Large intestine (tissue), 3 donors: Measurements from ENCODE around the gene PLEKHM3. TPM values are rescaled to one million over a fixed set of nuclear protein-coding genes. Genes with fewer than 3 reads are reported as not detected.
A peak's percentile ranks its signal among the peaks of the same experiment; 100 is the strongest.

Experiments used
- DNase-seq, 2 donors: peaks; one replicate each; pipeline versions ENCODE4 v3.0.0 to v3.0.0-alpha.2; 2013
- H3K27ac ChIP-seq: one replicate; pipeline ENCODE4 v1.5.1; 2013; ENCODE audit warnings: low read length
- H3K27me3 ChIP-seq: 2 replicates; pipeline ENCODE4 v1.6.1; 2013; ENCODE audit warnings: low read length; ENCODE audit not compliant: control insufficient read depth, insufficient read depth
- H3K36me3 ChIP-seq: 2 replicates; pipeline ENCODE4 v1.6.1; 2013; ENCODE audit warnings: low read length; ENCODE audit not compliant: control insufficient read depth, insufficient read depth
- H3K4me1 ChIP-seq: one replicate; pipeline ENCODE4 v1.6.1; 2013; ENCODE audit warnings: low read length; ENCODE audit not compliant: control insufficient read depth, insufficient read depth
- H3K4me3 ChIP-seq: one replicate; pipeline ENCODE4 v1.5.1; 2013; ENCODE audit warnings: low read length
- H3K9me3 ChIP-seq: one replicate; pipeline ENCODE4 v1.6.1; 2013; ENCODE audit warnings: mild to moderate bottlenecking, low read depth, low read length, moderate library complexity; ENCODE audit not compliant: control insufficient read depth
- WGBS: methylation state at CpG from one replicate; pipeline ENCODE4 v1.1.5; 2013; ENCODE audit warnings: low lambda C conversion rate; ENCODE audit not compliant: insufficient coverage; 5-methylcytosine and 5-hydroxymethylcytosine counted together
- polyA plus RNA-seq: library from polyadenylated mRNA; unstranded; fragments of 120-200 nt; gene quantifications from one replicate; pipeline ENCODE4 v1.2.1, GENCODE V29; 2013

Gene PLEKHM3
- polyA plus RNA-seq, 1 donor: 11.3 TPM

DNA sequence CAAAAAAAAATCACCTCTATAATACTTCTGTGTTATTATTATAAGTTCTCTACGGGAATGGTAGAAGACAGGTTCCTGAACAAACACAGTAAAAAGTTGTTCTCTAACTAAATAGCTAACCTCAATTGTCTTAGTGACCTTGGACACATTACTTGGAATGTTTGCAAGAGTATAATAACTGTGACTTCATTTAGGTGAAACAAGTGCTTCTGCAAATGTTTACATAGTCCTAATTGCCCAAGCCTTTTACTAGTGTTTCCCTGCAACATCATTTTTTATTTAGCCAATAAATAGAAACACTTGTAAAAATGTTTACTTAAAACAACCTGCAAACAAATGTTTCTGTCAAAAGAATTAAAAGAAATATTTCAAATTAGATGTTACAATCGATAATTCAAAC, 9.9 kb downstream of the PLEKHM3 start:
- WGBS: 50% methylated on average over 1 of the region's 2 CpGs

DNA sequence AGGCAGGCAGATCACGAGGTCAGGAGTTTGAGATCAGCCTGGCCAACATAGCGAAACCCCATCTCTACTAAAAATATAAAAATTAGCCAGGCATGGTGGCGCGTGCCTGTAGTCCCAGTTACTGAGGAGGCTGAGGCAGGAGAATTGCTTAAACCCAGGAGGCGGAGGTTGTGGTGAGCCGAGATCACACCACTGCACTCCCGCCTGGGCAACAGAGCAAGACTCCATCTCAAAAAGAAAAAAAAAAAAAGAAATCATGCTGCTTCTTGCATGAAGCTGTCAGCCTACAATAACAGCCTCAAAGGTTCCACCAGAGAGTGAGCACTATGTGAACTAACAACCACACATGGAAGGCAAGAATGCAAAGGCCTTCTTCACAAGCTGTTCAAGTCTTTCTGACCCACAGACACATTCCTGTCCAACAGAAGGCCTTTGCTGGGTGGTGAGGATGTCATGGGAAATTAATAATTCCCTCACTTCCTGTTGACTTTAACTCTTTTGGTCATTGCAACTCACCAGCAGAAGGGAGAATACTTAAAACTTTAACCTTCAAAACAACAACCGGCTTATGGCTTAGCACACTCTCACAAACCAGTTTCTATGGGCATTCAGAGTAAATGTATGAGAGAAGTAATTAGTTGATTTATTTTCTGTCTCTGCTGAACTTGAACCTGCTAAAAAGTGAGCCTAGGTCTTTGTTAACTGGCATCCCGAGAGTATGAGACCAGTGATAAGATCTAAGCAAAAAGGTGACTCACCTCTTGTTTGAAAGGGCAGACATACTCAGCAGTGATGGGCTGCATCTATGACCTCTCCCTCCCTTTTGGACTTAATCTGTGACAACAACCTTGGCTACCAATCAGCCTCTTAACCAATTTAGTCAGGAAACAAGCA, 11.8 kb downstream of the PLEKHM3 start:
- H3K36me3 ChIP-seq: no peaks in the 10 kb centered on the region
- peak in 1 of 2 donors; percentile 48 for DNase-seq
- no peaks in the 10 kb centered on the region for H3K9me3 ChIP-seq
- no peak overlapping the region for H3K4me3 ChIP-seq
- 17% methylated on average over 1 of the region's 9 CpGs for WGBS
- peaks cover 43% of the 10 kb centered on the region for H3K4me1 ChIP-seq
- H3K27ac ChIP-seq: peak overlapping the region; percentile 71
- H3K27me3 ChIP-seq: no peaks in the 10 kb centered on the region

More for the DNA sequence above, 9.9 kb downstream of the PLEKHM3 start:
- Histone ChIP-seq H3K4me1 (peaks cover 44% of the 10 kb centered on the region), H3K27me3 (no peaks in the 10 kb centered on the region), H3K27ac (peak overlapping the region; percentile 60), H3K36me3 (no peaks in the 10 kb centered on the region), H3K9me3 (no peaks in the 10 kb centered on the region), H3K4me3 (no peak overlapping the region)
- DNase-seq: peak; percentile 59 to 82

DNA sequence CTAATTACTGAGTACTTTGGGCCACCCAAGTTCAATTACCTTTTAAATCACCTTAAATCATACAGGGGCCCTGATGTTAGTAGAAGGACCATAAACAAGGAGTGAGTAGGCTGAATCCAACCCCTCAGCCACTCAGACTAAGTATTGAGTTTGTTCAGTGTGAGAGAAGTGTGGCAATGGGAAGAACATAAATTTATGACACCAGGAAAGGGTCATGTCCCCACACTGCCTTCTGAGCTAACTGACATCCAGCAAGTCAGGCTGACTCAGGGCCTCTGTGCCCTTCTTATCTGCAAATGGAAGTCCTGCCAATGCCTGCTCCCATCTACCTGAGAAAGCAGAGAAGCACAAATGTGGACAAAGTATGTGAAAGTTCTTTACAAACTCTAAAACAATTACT, 12.9 kb downstream of the PLEKHM3 start:
- peak; percentile 85 to 90 for DNase-seq
- peak overlapping the region; percentile 66 for H3K27ac ChIP-seq
- H3K4me1 ChIP-seq: peaks cover 34% of the 10 kb centered on the region
- no peaks in the 10 kb centered on the region for H3K9me3 ChIP-seq
- no peak overlapping the region for H3K4me3 ChIP-seq
- H3K36me3 ChIP-seq: no peaks in the 10 kb centered on the region
- no peaks in the 10 kb centered on the region for H3K27me3 ChIP-seq

DNA sequence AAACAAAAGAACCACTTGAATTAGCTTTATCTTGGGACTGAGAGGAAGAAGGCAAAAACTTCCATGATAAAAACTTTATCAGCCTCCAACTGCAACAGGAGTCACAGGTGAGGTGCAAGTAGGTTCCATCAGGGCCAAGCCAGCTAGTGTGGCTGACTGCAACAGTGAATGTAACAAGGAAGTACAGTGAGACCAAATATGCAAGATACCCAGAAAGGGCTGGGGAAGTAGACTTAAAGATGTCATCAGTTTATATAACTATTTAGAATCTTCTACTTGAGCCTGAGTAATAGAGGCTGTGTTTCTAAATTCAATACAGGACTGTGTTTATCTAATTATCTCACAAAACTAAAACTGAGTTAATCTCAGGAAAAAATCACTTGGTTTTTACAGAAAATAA, 14.8 kb downstream of the PLEKHM3 start:
- H3K27ac ChIP-seq: no peak overlapping the region
- H3K4me1 ChIP-seq: peaks cover 34% of the 10 kb centered on the region
- no peaks in the 10 kb centered on the region for H3K9me3 ChIP-seq
- H3K36me3 ChIP-seq: no peaks in the 10 kb centered on the region
- H3K27me3 ChIP-seq: no peaks in the 10 kb centered on the region
- no peak for DNase-seq
- H3K4me3 ChIP-seq: no peak overlapping the region

GRCh38 chr2:208006833-208007232, 18.5 kb downstream of the PLEKHM3 start:
- Histone ChIP-seq H3K9me3 (no peaks in the 10 kb centered on the region), H3K27ac (no peak overlapping the region), H3K27me3 (no peaks in the 10 kb centered on the region), H3K36me3 (peaks cover 2% of the 10 kb centered on the region), H3K4me3 (no peak overlapping the region), H3K4me1 (peaks cover 4% of the 10 kb centered on the region)
- no CpG with 5 or more reads among the region's 5 CpGs for WGBS
- no peak for DNase-seq

DNA sequence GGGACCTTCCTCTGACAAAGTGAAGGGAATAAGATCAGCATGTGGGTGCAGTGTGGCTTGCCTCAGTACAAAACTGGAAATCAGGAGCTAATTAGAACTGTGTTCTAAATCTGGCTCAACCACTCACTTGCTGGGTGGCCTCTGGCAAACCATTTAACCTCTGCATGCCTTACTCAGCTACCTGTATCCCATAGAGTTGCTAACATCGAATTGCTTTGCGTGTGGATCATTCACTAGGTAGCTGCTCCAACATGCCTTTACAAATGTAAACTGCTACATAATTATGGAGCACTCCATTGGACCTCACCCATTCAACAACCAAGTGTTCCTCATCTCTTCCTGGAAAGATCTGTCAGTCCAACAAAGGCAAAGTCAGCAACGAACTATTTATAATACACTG, 19.0 kb downstream of the PLEKHM3 start:
- peaks cover 4% of the 10 kb centered on the region for H3K4me1 ChIP-seq
- peaks cover 7% of the 10 kb centered on the region for H3K36me3 ChIP-seq
- H3K27ac ChIP-seq: no peak overlapping the region
- no peak for DNase-seq
- no peaks in the 10 kb centered on the region for H3K9me3 ChIP-seq
- H3K4me3 ChIP-seq: no peak overlapping the region
- no peaks in the 10 kb centered on the region for H3K27me3 ChIP-seq
- WGBS: 95% methylated on average over 3 of the region's 3 CpGs

DNA sequence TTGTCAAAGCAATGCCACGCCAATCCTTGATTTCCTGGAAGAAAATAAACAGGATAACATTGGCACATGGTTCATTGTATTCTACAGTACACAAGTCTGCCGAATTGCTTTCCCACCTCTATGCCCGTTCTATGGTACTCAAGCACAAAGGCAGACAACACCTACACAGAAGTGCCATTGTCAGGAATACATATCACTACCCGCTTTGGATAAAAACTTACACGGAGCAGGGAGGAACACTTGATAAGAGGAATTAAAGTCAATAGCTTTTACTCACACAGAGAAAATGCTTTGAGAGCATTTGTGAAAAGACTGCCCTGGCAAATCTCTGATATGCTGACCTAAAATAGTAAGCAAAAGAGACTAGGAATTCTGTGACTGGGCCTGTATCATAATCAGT, 23.4 kb downstream of the PLEKHM3 start:
- WGBS: no CpG with 5 or more reads among the region's 5 CpGs

DNA sequence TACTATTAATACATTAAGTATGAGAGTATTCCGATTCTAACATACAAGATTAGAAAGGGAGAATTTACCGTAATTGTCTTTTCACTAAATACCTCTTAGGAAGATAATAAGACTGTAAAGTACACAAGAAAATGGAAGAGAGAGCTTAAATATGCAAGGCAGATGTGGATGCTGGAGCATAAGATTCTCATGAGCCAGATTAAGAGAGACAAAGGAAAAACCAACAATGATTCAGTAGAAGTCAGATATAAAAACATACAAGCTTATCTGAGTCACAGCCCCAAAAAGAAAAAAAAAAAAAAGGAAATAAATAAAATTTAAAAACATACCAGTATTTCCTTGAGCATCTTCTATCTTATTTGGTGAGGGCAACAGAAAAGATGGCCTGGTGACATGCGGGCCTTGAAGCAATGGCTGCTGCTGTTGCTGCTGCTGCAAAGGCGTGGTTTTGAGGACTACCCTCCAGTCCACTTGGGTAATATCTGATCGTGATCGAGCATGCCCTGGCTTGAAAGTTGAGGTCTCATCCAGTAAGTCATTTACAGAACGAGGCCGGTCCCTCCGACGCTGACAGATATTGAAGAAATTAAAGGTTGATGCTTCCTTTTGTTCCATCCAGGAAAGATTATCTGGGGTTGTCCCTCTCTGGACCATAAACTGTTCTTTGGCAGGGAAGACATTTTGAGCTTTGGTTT, 24.5 kb downstream of the PLEKHM3 start:
- Histone ChIP-seq H3K27me3 (no peaks in the 10 kb centered on the region), H3K4me1 (peaks cover 13% of the 10 kb centered on the region), H3K27ac (no peak overlapping the region), H3K36me3 (peaks cover 29% of the 10 kb centered on the region), H3K4me3 (no peak overlapping the region), H3K9me3 (no peaks in the 10 kb centered on the region)
- WGBS: 100% methylated on average over 1 of the region's 10 CpGs
- no peak for DNase-seq

More for the DNA sequence above, 23.4 kb downstream of the PLEKHM3 start:
- peaks cover 29% of the 10 kb centered on the region for H3K36me3 ChIP-seq
- H3K9me3 ChIP-seq: no peaks in the 10 kb centered on the region
- no peaks in the 10 kb centered on the region for H3K27me3 ChIP-seq
- DNase-seq: no peak
- H3K27ac ChIP-seq: no peak overlapping the region
- H3K4me1 ChIP-seq: peaks cover 13% of the 10 kb centered on the region
- no peak overlapping the region for H3K4me3 ChIP-seq

DNA sequence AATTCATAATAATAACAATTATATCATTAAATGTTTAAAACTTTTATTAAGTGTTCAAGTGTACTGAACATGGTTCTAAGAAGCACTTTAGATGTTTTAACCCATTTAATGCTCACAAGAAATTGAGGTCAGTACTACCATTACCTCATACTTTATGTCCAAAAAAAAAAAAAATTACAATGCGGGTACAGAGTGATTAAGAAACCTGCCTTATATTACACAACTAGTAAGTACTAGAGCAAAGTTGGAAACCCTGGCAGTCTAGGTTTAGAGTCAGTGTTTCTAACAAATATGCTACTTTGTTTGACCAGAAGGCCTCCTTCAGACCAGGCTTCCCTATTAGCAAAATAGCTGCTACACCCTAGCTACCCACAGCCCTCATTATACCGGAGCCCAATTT, 28.5 kb downstream of the PLEKHM3 start:
- DNase-seq: peak in 1 of 2 donors; percentile 37
- H3K9me3 ChIP-seq: no peaks in the 10 kb centered on the region
- no peaks in the 10 kb centered on the region for H3K27me3 ChIP-seq
- H3K27ac ChIP-seq: peak overlapping the region; percentile 12
- H3K4me3 ChIP-seq: no peak overlapping the region
- no CpG with 5 or more reads among the region's 2 CpGs for whole genome bisulfite sequencing
- peaks cover 32% of the 10 kb centered on the region for H3K36me3 ChIP-seq
- peaks cover 13% of the 10 kb centered on the region for H3K4me1 ChIP-seq

DNA sequence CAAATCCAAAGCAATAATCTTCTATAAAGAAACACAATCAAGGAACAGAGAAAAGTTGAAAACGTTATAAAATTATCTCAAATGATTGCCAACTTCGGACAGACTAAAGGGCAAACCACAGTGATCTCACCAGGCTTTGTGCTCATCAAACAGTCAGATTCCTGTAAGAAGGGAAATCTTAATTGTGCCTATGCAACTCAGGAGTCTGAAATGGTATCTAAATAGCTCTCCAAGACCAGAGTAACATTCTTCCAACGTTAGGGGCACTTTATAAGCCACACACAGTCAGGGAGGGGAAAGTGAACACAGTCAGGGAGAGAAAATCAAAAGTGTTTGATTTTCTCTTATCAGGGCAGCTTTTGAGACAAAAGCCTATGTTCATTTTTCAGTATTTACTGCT, 29.4 kb downstream of the PLEKHM3 start:
- 61% methylated on average over 2 of the region's 3 CpGs for WGBS
- DNase-seq: no peak
- no peak overlapping the region for H3K4me3 ChIP-seq
- no peaks in the 10 kb centered on the region for H3K27me3 ChIP-seq
- H3K4me1 ChIP-seq: peaks cover 13% of the 10 kb centered on the region
- H3K27ac ChIP-seq: no peak overlapping the region
- H3K9me3 ChIP-seq: no peaks in the 10 kb centered on the region
- H3K36me3 ChIP-seq: peaks cover 22% of the 10 kb centered on the region
